AG04450 (cell line): ENCODE measurements around the gene CHCHD4. TPM values are rescaled to one million over a fixed set of nuclear protein-coding genes. Genes with fewer than 3 reads are reported as not detected.

Source experiments
- CTCF ChIA-PET: fragments of 300-600, 350-600 bp; formaldehyde crosslinking; extraction: SDS; loops from one replicate; lab custom pipeline; 2022; ENCODE audit warnings: antibody characterized with exemption, inconsistent platforms; lab: Charles Lee
- POLR2A ChIA-PET: fragments of 350-600 bp; formaldehyde crosslinking; extraction: SDS; loops from one replicate; lab custom pipeline; 2021; ENCODE audit warnings: antibody characterized with exemption, inconsistent platforms; lab: Yijun Ruan, JAX
- DNase-seq: peaks from one replicate; pipeline ENCODE4 v3.0.0-alpha.2; 2011; ENCODE audit warnings: low read depth, low spot score
- H3K27ac ChIP-seq: one replicate; pipeline ENCODE4 v1.5.1; 2012; ENCODE audit warnings: low read depth, low read length, control low read depth
- H3K27me3 ChIP-seq: one replicate; pipeline ENCODE4 v1.6.0; 2012; ENCODE audit warnings: low read length; ENCODE audit not compliant: control insufficient read depth, insufficient read depth
- H3K4me3 ChIP-seq: 2 replicates; pipeline ENCODE4 v1.5.1; 2011; ENCODE audit warnings: mild to moderate bottlenecking, low read depth, low read length, control low read depth
- H3K9me3 ChIP-seq: 2 replicates; pipeline ENCODE4 v1.5.1; 2012; ENCODE audit warnings: low read length; ENCODE audit not compliant: control insufficient read depth, insufficient read depth
- polyA plus RNA-seq: library from polyadenylated mRNA; depleted of rRNA; stranded (reverse); fragments of >200 nt; gene quantifications from 2 replicates; pipeline ENCODE4 v1.2.3, GENCODE V29; 2011
- TF ChIP-seq, protein P1 (sequence below): IDR thresholded peaks from 2 replicates; pipeline ENCODE4 v1.5.1; 2011; ENCODE audit warnings: low read depth, low read length, control low read depth, inconsistent platforms

The CHCHD4 gene
- polyA plus RNA-seq, 1 experiment = 11.4 TPM

DNA sequence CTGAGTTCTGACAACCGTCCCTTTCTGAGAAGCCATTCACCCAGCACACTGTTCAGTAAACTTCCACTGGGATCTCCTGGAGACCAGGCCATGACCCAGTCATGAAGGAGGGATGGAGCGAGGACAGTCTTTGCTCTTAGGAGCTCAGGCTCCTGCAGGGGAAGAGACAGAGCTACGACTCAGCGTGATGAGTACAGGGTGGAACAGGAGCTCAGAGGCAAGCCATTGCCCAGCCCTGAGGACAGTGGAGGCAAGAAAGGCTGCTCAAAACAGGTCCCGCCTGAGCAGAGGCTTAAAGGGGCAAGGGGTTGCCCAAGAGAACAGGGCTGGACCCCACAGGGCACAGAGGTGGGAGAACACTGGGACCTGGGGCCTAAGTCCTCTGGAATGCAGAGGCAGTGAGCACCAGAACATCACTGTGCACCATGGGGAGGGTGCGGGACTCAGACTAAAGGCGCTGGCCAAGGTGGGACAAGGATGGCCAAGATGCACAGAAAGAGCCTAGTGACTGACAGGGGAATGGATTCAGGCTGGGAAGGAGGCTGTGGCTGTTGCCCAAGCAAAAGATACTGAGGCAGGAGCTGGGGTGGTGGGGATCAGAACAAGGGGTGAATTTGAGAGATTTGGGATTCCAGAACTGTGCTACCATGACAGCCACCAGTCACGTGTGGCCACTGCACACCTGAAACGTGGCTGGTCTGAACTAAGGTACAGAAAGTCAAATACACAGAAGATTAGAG lies 26.0 kb upstream of the CHCHD4 start:
- Histone ChIP-seq H3K27ac (no peak overlapping the region), H3K4me3 (no peak overlapping the region), H3K9me3 (no peaks in the 10 kb centered on the region), H3K27me3 (no peaks in the 10 kb centered on the region)
- ChIA-PET POLR2A (no interaction called here), CTCF (no interaction called here)
- TF ChIP-seq, protein P1, sequence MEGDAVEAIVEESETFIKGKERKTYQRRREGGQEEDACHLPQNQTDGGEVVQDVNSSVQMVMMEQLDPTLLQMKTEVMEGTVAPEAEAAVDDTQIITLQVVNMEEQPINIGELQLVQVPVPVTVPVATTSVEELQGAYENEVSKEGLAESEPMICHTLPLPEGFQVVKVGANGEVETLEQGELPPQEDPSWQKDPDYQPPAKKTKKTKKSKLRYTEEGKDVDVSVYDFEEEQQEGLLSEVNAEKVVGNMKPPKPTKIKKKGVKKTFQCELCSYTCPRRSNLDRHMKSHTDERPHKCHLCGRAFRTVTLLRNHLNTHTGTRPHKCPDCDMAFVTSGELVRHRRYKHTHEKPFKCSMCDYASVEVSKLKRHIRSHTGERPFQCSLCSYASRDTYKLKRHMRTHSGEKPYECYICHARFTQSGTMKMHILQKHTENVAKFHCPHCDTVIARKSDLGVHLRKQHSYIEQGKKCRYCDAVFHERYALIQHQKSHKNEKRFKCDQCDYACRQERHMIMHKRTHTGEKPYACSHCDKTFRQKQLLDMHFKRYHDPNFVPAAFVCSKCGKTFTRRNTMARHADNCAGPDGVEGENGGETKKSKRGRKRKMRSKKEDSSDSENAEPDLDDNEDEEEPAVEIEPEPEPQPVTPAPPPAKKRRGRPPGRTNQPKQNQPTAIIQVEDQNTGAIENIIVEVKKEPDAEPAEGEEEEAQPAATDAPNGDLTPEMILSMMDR = no peak
- no peak for DNase-seq

DNA sequence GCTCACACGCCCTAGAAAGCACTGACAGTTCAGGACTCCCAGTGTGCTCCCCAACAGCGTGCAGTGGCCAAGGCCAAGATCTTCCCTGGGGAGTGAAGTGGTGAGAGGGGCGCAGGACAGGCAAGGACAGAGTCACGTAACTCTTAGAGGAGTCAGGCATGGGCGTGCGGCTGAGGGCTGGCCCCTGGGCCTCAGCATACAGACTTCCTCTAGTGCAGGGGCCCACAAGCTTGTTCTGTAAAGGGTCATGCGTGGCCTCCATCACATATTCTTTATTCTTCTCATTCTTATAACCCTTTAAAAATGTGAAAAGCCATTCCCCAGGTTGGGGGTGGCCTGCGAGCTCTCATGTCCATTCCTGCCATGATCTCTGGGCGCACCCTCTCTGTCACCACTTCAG lies 25.4 kb upstream of the CHCHD4 start:
- CTCF ChIA-PET = interaction anchor here (1.6 kb wide), 1 partner anchor 25 kb away, joined by 4 read pairs; the partner anchor contains the start of genes CHCHD4 and TMEM43
- TF ChIP-seq, protein P1 = no peak
- Histone ChIP-seq H3K9me3 (no peaks in the 10 kb centered on the region), H3K27ac (no peak overlapping the region), H3K4me3 (no peak overlapping the region), H3K27me3 (no peaks in the 10 kb centered on the region)
- POLR2A ChIA-PET = interaction anchor here (1.7 kb wide), 1 partner anchor 28 kb away, joined by 7 read pairs; the partner anchor contains the start of genes LSM3 and XPC
- DNase-seq = no peak

DNA sequence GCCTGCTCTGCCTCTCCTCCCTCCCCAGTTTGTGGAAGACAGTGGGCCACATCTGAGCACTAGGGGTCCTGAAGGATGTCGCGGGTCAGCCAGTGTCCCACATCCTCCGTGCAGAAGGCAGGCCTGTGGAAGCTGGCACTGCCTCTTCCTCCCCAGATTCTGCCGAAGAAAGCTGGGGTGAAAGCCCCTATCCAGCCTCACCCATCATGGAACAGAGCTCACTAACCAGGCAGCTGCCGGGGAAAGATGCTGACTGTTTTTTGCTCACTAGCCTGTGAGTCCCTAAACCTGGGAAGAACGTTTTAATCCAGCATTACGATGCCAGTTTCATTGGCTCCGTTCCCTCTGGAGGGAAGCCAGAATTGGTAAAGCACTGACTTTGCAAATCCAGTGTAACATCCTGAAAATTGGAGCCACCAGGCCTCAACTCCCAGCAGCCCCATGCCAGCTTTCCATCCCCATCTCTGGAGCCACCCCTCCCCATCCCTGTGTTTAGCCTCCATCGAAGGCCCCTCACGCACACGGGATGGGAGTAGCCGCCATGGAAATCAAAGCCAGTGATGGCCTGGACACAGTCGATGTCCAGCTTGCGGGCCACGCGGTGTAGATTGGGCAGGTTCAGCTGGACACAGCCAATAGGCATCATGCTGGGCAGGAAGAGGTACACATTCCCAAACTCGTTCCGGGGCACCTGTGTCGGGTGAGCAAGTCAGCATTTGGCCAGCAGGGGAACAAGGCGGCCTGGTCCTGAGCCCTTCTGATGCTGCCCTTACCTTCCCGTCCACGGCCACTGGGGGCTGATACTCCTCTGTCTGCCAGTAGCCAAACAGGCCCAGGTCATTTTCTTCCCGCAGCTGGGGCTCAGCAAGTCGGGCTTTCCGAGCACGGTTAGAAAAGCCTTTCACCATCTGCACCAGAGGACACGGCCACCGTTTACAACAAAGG lies 23.6 kb upstream of the CHCHD4 start:
- H3K27ac ChIP-seq = peak overlapping the region; percentile 31
- no peak for DNase-seq
- ChIA-PET CTCF (interaction anchor here (1.6 kb wide), 1 partner anchor 23 kb away, joined by 4 read pairs; the partner anchor contains the start of genes CHCHD4 and TMEM43), POLR2A (interaction anchor here (1.7 kb wide), 1 partner anchor 30 kb away, joined by 7 read pairs; the partner anchor contains the start of genes LSM3 and XPC)
- no peaks in the 10 kb centered on the region for H3K9me3 ChIP-seq
- H3K27me3 ChIP-seq = no peaks in the 10 kb centered on the region
- TF ChIP-seq, protein P1 = peak; percentile 17; the same call in 1 of the 2 replicates
- no peak overlapping the region for H3K4me3 ChIP-seq

DNA sequence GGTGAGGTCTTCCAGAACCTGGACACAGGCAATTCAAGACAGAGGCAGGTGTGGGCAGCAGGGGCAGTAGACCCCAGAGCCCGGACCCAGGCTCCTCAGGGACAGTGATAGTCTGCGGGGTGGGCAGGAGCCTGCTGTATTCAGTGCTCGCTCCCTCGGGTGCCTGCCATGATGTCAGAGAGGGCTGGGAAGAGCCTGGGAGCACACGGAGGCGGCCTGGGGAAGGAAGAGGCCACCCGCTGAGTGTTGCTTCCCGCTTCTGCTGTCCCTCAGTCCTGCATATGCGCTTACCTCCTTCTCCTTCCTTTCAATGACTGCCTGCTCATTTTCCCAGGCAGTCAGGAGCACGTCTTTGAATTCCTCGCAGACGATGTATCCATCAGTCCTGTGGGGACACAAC lies 22.9 kb upstream of the CHCHD4 start:
- TF ChIP-seq, protein P1 = no peak
- DNase-seq = no peak
- no peak overlapping the region for H3K27ac ChIP-seq
- H3K9me3 ChIP-seq = no peaks in the 10 kb centered on the region
- POLR2A ChIA-PET = no interaction called here
- CTCF ChIA-PET = no interaction called here
- no peak overlapping the region for H3K4me3 ChIP-seq
- no peaks in the 10 kb centered on the region for H3K27me3 ChIP-seq
